Neural cell (in vitro differentiated cells): ENCODE results near the gene ORM1. TPM values are rescaled to one million over a fixed set of nuclear protein-coding genes. Genes with fewer than 3 reads are reported as not detected.

ENCODE experiments used
- H2AFZ ChIP-seq: fragments of 200-600, 300-800 bp; sonication (generic), shearing (Covaris generic); 2 replicates; pipeline ENCODE4 v1.6.0; 2014; ENCODE audit warnings: low read depth, mild to moderate bottlenecking, antibody characterized with exemption, low read length, moderate library complexity
- H3F3A ChIP-seq: fragments of 200-600 bp; shearing (Covaris generic); 2 replicates; pipeline ENCODE4 v1.6.1; 2016; ENCODE audit warnings: mild to moderate bottlenecking, moderate library complexity, mixed read lengths, antibody characterized with exemption, low read length; ENCODE audit not compliant: insufficient read depth, poor library complexity, severe bottlenecking
- H3K27ac ChIP-seq: fragments of 200-600, 300-800 bp; sonication (generic), shearing (Covaris generic); 2 replicates; pipeline ENCODE4 v1.5.1; 2014; ENCODE audit warnings: mild to moderate bottlenecking, low read length, moderate library complexity
- H3K27me3 ChIP-seq: fragments of 300-800, 200-600 bp; sonication (generic), shearing (Covaris generic); 2 replicates; pipeline ENCODE4 v1.6.0; 2014; ENCODE audit warnings: mild to moderate bottlenecking, low read depth, low read length, moderate library complexity; ENCODE audit not compliant: insufficient read depth
- H3K36me3 ChIP-seq: fragments of 300-800, 200-600 bp; sonication (generic), shearing (Covaris generic); 2 replicates; pipeline ENCODE4 v1.5.1; 2014; ENCODE audit warnings: mild to moderate bottlenecking, antibody characterized with exemption, low read length, moderate library complexity; ENCODE audit not compliant: insufficient read depth
- H3K4me2 ChIP-seq: fragments of 300-800, 200-600 bp; sonication (generic), shearing (Covaris generic); 2 replicates; pipeline ENCODE4 v1.6.0; 2014; ENCODE audit warnings: mild to moderate bottlenecking, low read length
- H3K4me3 ChIP-seq: fragments of 300-800, 200-600 bp; sonication (generic), shearing (Covaris generic); 2 replicates; pipeline ENCODE4 v1.5.1; 2014; ENCODE audit warnings: mild to moderate bottlenecking, low read length, moderate library complexity
- H3K79me2 ChIP-seq: fragments of 200-600 bp; shearing (Covaris generic); replicated peaks from 2 replicates; pipeline ENCODE4 v1.6.0; 2014; ENCODE audit warnings: mild to moderate bottlenecking, low read length, moderate library complexity; ENCODE audit not compliant: insufficient read depth
- H3K9ac ChIP-seq: fragments of 300-800, 200-600 bp; sonication (generic), shearing (Covaris generic); 2 replicates; pipeline ENCODE4 v1.6.1; 2016; ENCODE audit warnings: mild to moderate bottlenecking, low read length, mixed read lengths
- H3K9me2 ChIP-seq: fragments of 200-600 bp; shearing (Covaris generic); 2 replicates; pipeline ENCODE4 v1.6.1; 2016; ENCODE audit warnings: mild to moderate bottlenecking, low read length, mixed read lengths; ENCODE audit not compliant: insufficient read depth
- H3K9me3 ChIP-seq: fragments of 200-600, 300-800 bp; sonication (generic), shearing (Covaris generic); 2 replicates; pipeline ENCODE4 v1.6.1; 2016; ENCODE audit warnings: mild to moderate bottlenecking, mixed run types, low read length, moderate library complexity, mixed read lengths
- H4K20me1 ChIP-seq: fragments of 200-600 bp; shearing (Covaris generic); 2 replicates; pipeline ENCODE4 v1.6.1; 2016; ENCODE audit warnings: mild to moderate bottlenecking, mixed run types; ENCODE audit not compliant: insufficient read depth
- CTCF ChIP-seq: fragments of 450-650 bp; IDR thresholded peaks from 2 replicates; pipeline ENCODE4 v1.5.1; 2014; ENCODE audit warnings: antibody characterized with exemption, mild to moderate bottlenecking, moderate library complexity; ENCODE audit not compliant: poor library complexity, severe bottlenecking
- EP300 ChIP-seq: fragments of 450-650 bp; conservative IDR thresholded peaks from 2 replicates; pipeline ENCODE4 v1.6.1; 2014; ENCODE audit warnings: antibody characterized with exemption, mild to moderate bottlenecking, moderate library complexity; ENCODE audit not compliant: poor library complexity, severe bottlenecking
- EZH2 ChIP-seq: fragments of 200-600, 300-800 bp; shearing (Covaris generic), sonication (generic); IDR thresholded peaks from 2 replicates; pipeline ENCODE4 v1.6.1; 2014; ENCODE audit warnings: antibody characterized with exemption, low read length, borderline replicate concordance, mild to moderate bottlenecking; ENCODE audit not compliant: insufficient read depth, poor library complexity, severe bottlenecking
- MXI1 ChIP-seq: fragments of 450-650 bp; conservative IDR thresholded peaks from 2 replicates; pipeline ENCODE4 v1.6.1; 2014; ENCODE audit warnings: antibody characterized with exemption, mild to moderate bottlenecking; ENCODE audit not compliant: poor library complexity, severe bottlenecking
- POLR2AphosphoS5 ChIP-seq: IDR thresholded peaks from 2 replicates; pipeline ENCODE4 v1.6.1; 2012
- RAD21 ChIP-seq: fragments of 450-650 bp; conservative IDR thresholded peaks from 2 replicates; pipeline ENCODE4 v1.6.1; 2014; ENCODE audit warnings: antibody characterized with exemption, mild to moderate bottlenecking, moderate library complexity
- SMC3 ChIP-seq: fragments of 450-650 bp; conservative IDR thresholded peaks from 2 replicates; pipeline ENCODE4 v1.6.1; 2014; ENCODE audit warnings: antibody characterized with exemption, mild to moderate bottlenecking, moderate library complexity; ENCODE audit not compliant: poor library complexity
- TAF1 ChIP-seq: IDR thresholded peaks from 2 replicates; pipeline ENCODE4 v1.6.1; 2012; ENCODE audit warnings: low read depth
- polyA plus RNA-seq: library from polyadenylated mRNA; depleted of rRNA; stranded (reverse); fragments of >200 nt; gene quantifications from 2 replicates; pipeline ENCODE4 v1.2.3, GENCODE V29; 2014
- TF ChIP-seq, protein P1 (sequence below): IDR thresholded peaks from 2 replicates; pipeline ENCODE4 v1.6.1; 2012; ENCODE audit warnings: borderline replicate concordance

The ORM1 gene
- polyA plus RNA-seq, 1 donor from 2014 or later = not detected

- Histone ChIP-seq H2AFZ (no peak overlapping the region), H3K36me3 (no peaks in the 10 kb centered on the region), H4K20me1 (no peaks in the 10 kb centered on the region), H3K4me3 (no peak overlapping the region), H3F3A (no peaks in the 10 kb centered on the region), H3K79me2 (no peaks in the 10 kb centered on the region), H3K27me3 (no peaks in the 10 kb centered on the region), H3K4me2 (no peak overlapping the region), H3K9me3 (no peaks in the 10 kb centered on the region), H3K27ac (no peak overlapping the region), H3K9ac (no peak overlapping the region), H3K9me2 (no peaks in the 10 kb centered on the region)
- TF ChIP-seq EP300 (no peak), EZH2 (no peak), SMC3 (no peak), CTCF (no peak), RAD21 (no peak), POLR2AphosphoS5 (no peak), TAF1 (no peak), MXI1 (no peak)
- TF ChIP-seq, protein P1, sequence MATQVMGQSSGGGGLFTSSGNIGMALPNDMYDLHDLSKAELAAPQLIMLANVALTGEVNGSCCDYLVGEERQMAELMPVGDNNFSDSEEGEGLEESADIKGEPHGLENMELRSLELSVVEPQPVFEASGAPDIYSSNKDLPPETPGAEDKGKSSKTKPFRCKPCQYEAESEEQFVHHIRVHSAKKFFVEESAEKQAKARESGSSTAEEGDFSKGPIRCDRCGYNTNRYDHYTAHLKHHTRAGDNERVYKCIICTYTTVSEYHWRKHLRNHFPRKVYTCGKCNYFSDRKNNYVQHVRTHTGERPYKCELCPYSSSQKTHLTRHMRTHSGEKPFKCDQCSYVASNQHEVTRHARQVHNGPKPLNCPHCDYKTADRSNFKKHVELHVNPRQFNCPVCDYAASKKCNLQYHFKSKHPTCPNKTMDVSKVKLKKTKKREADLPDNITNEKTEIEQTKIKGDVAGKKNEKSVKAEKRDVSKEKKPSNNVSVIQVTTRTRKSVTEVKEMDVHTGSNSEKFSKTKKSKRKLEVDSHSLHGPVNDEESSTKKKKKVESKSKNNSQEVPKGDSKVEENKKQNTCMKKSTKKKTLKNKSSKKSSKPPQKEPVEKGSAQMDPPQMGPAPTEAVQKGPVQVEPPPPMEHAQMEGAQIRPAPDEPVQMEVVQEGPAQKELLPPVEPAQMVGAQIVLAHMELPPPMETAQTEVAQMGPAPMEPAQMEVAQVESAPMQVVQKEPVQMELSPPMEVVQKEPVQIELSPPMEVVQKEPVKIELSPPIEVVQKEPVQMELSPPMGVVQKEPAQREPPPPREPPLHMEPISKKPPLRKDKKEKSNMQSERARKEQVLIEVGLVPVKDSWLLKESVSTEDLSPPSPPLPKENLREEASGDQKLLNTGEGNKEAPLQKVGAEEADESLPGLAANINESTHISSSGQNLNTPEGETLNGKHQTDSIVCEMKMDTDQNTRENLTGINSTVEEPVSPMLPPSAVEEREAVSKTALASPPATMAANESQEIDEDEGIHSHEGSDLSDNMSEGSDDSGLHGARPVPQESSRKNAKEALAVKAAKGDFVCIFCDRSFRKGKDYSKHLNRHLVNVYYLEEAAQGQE = no peak
Observed at GRCh38 chr9:114341152-114341830, 18.4 kb downstream of the ORM1 start.

DNA sequence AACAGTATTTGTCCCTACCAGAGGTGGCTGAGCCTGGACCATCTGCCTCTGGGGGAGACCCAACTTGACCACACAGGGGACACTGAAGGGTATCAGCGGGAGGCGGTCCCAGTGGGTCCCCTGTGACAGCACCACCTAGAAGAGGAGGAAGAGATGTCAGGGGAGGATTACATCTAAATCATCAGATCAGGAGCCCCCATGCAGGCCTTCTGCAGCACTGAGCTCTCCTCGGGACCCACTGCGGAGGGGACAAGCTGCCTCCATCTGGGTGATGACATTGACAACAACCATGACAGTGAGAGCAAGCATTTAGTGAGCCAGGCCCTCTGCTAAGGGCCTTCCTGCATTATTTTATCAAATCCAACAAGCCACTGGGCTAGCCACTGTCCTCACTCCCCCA, 19.1 kb downstream of the ORM1 start:
- no peaks in the 10 kb centered on the region for H3K36me3 ChIP-seq
- no peak overlapping the region for H3K4me2 ChIP-seq
- no peak overlapping the region for H3K4me3 ChIP-seq
- H3K9ac ChIP-seq = no peak overlapping the region
- no peak overlapping the region for H2AFZ ChIP-seq
- H4K20me1 ChIP-seq = no peaks in the 10 kb centered on the region
- no peaks in the 10 kb centered on the region for H3K27me3 ChIP-seq
- no peaks in the 10 kb centered on the region for H3F3A ChIP-seq
- H3K27ac ChIP-seq = no peak overlapping the region
- H3K9me2 ChIP-seq = no peaks in the 10 kb centered on the region
- no peak for TF ChIP-seq EP300
- TF ChIP-seq RAD21 = no peak
- TF ChIP-seq EZH2 = no peak
- no peak for TF ChIP-seq MXI1
- no peak for TF ChIP-seq POLR2AphosphoS5
- TF ChIP-seq, protein P1 = no peak
- no peak for TF ChIP-seq CTCF
- no peaks in the 10 kb centered on the region for H3K9me3 ChIP-seq
- H3K79me2 ChIP-seq = no peaks in the 10 kb centered on the region
